Sigmoid colon (tissue), 4 donors: ENCODE measurements around the gene SPON1.

Experiments
- EP300 ChIP-seq, 4 donors: sonication (generic); formaldehyde crosslinking; IDR thresholded peaks; one replicate each; pipeline ENCODE4 v1.6.1; 2017; ENCODE audit warnings: antibody characterized with exemption in 4 of 4
- POLR2A ChIP-seq, 2 donors: fragments of 450-650 bp; IDR thresholded peaks; one replicate each; pipeline ENCODE4 v1.6.1; 2016; ENCODE audit warnings: antibody characterized with exemption in 2 of 2, mild to moderate bottlenecking in 2 of 2, moderate library complexity in 2 of 2
- TF ChIP-seq, protein P1 (sequence below), 4 experiments: fragments of 450-650 bp in 3 of 4; fragments of 200-600 bp in 1 of 4; IDR thresholded peaks; one replicate each; pipeline ENCODE4 v1.5.1; 2016 to 2019; ENCODE audit warnings: antibody characterized with exemption in 4 of 4, mild to moderate bottlenecking in 3 of 4, moderate library complexity in 2 of 4

DNA sequence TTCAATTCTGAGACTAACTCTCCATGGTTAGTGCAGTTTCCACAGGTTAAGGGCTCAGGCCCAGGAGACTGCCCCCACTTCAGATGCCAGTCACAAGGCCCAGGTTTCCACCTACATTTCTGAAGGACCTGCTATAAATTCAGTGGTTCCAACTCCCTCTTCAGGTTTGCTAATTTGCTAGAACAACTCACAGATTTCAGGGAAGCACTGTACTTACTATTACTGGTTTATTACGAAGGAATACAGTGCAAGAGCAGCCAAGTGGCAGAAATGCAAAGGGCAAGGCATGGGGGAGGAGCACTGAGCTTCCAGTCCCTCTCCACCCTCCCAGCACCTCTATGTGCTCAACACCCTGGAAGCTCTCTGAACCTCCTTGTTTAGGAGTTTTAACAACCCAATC is 39.3 kb upstream of the SPON1 start:
- TF ChIP-seq, protein P1, sequence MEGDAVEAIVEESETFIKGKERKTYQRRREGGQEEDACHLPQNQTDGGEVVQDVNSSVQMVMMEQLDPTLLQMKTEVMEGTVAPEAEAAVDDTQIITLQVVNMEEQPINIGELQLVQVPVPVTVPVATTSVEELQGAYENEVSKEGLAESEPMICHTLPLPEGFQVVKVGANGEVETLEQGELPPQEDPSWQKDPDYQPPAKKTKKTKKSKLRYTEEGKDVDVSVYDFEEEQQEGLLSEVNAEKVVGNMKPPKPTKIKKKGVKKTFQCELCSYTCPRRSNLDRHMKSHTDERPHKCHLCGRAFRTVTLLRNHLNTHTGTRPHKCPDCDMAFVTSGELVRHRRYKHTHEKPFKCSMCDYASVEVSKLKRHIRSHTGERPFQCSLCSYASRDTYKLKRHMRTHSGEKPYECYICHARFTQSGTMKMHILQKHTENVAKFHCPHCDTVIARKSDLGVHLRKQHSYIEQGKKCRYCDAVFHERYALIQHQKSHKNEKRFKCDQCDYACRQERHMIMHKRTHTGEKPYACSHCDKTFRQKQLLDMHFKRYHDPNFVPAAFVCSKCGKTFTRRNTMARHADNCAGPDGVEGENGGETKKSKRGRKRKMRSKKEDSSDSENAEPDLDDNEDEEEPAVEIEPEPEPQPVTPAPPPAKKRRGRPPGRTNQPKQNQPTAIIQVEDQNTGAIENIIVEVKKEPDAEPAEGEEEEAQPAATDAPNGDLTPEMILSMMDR (IDR thresholded peaks at IDR 0.05) = no peak
- no peak for TF ChIP-seq POLR2A (IDR thresholded peaks at IDR 0.05)
- TF ChIP-seq EP300 (IDR thresholded peaks at IDR 0.05) = no peak
